ENCODE results near the gene BPIFA1. TPM values are rescaled to one million over a fixed set of nuclear protein-coding genes. Genes with fewer than 3 reads are reported as not detected.

BPIFA1 gene
- total RNA-seq, 2 experiments from 2014 or later, result not detected

GRCh38 chr20:33280000-33280680, 44.3 kb downstream of the BPIFA1 start:
- no peaks in the 10 kb centered on the region for H3K79me2 ChIP-seq (ENCODE audit: insufficient read depth, low read depth, low read length)
- no peak overlapping the region for H3K27ac ChIP-seq (ENCODE audit: low read depth, low read length, poor library complexity, severe bottlenecking)
- no peaks in the 10 kb centered on the region for H4K20me1 ChIP-seq (ENCODE audit: insufficient read depth, low read length)
- H3K9me2 ChIP-seq (ENCODE audit: insufficient read depth, low read length), result no peaks in the 10 kb centered on the region
- no peaks in the 10 kb centered on the region for H3K9me3 ChIP-seq (ENCODE audit: low read length)
- TF ChIP-seq CTCF (conservative IDR thresholded peaks at IDR 0.05; ENCODE audit: low read length), result no peak
- ChIA-PET CTCF (ENCODE audit: unreplicated experiment) (no interaction called here), POLR2A (no interaction called here)
- intact Hi-C loops (cut with micrococcal nuclease; ENCODE audit: unreplicated experiment), result no loop called here
- no peak overlapping the region for H3K4me3 ChIP-seq (ENCODE audit: low read depth, low read length, poor library complexity, severe bottlenecking)
- no peaks in the 10 kb centered on the region for H3K4me1 ChIP-seq (ENCODE audit: insufficient read depth, low read length, poor library complexity, severe bottlenecking)
- H3K36me3 ChIP-seq (ENCODE audit: insufficient read depth, low read length), result no peaks in the 10 kb centered on the region
- H2AFZ ChIP-seq (ENCODE audit: low read length), result no peak overlapping the region
- no peak for DNase-seq (ENCODE audit: low spot score)
- no TSS peak for BruUV-seq (replicated peaks)
- H3K4me2 ChIP-seq (ENCODE audit: low read length), result no peak overlapping the region

- Histone ChIP-seq H2AFZ (ENCODE audit: low read length) (no peak overlapping the region), H3K27ac (ENCODE audit: low read depth, low read length, poor library complexity, severe bottlenecking) (no peak overlapping the region), H3K9me2 (ENCODE audit: insufficient read depth, low read length) (no peaks in the 10 kb centered on the region), H3K79me2 (ENCODE audit: insufficient read depth, low read depth, low read length) (no peaks in the 10 kb centered on the region), H3K4me2 (ENCODE audit: low read length) (no peak overlapping the region), H3K4me3 (ENCODE audit: low read depth, low read length, poor library complexity, severe bottlenecking) (no peak overlapping the region), H4K20me1 (ENCODE audit: insufficient read depth, low read length) (no peaks in the 10 kb centered on the region), H3K9me3 (ENCODE audit: low read length) (no peaks in the 10 kb centered on the region), H3K4me1 (ENCODE audit: insufficient read depth, low read length, poor library complexity, severe bottlenecking) (no peaks in the 10 kb centered on the region), H3K36me3 (ENCODE audit: insufficient read depth, low read length) (no peaks in the 10 kb centered on the region)
- TF ChIP-seq EZH2phosphoT487 (IDR thresholded peaks at IDR 0.05; ENCODE audit: borderline replicate concordance, low read depth, low read length), result no peak
- TF ChIP-seq CTCF (conservative IDR thresholded peaks at IDR 0.05; ENCODE audit: low read length), result no peak
- BruUV-seq (replicated peaks), result no TSS peak
- DNase-seq (ENCODE audit: low spot score), result no peak
- CTCF ChIA-PET (ENCODE audit: unreplicated experiment), result no interaction called here
- POLR2A ChIA-PET, result no interaction called here
- intact Hi-C loops (cut with micrococcal nuclease; ENCODE audit: unreplicated experiment), result no loop called here
Measured at GRCh38 chr20:33280775-33281174, 45.0 kb downstream of the BPIFA1 start.

- no TSS peak for BruUV-seq (replicated peaks)
- TF ChIP-seq CTCF (conservative IDR thresholded peaks at IDR 0.05; ENCODE audit: low read length), result no peak
- no peak for TF ChIP-seq EZH2phosphoT487 (IDR thresholded peaks at IDR 0.05; ENCODE audit: borderline replicate concordance, low read depth, low read length)
- no peaks in the 10 kb centered on the region for H3K36me3 ChIP-seq (ENCODE audit: insufficient read depth, low read length)
- no peaks in the 10 kb centered on the region for H3K9me3 ChIP-seq (ENCODE audit: low read length)
- H3K4me3 ChIP-seq (ENCODE audit: low read depth, low read length, poor library complexity, severe bottlenecking), result no peak overlapping the region
- H4K20me1 ChIP-seq (ENCODE audit: insufficient read depth, low read length), result no peaks in the 10 kb centered on the region
- no peak overlapping the region for H3K27ac ChIP-seq (ENCODE audit: low read depth, low read length, poor library complexity, severe bottlenecking)
- no peaks in the 10 kb centered on the region for H3K79me2 ChIP-seq (ENCODE audit: insufficient read depth, low read depth, low read length)
- H3K4me2 ChIP-seq (ENCODE audit: low read length), result no peak overlapping the region
- H3K9me2 ChIP-seq (ENCODE audit: insufficient read depth, low read length), result no peaks in the 10 kb centered on the region
- no peaks in the 10 kb centered on the region for H3K4me1 ChIP-seq (ENCODE audit: insufficient read depth, low read length, poor library complexity, severe bottlenecking)
- H2AFZ ChIP-seq (ENCODE audit: low read length), result no peak overlapping the region
- CTCF ChIA-PET (ENCODE audit: unreplicated experiment), result no interaction called here
- POLR2A ChIA-PET, result no interaction called here
- no peak for DNase-seq (ENCODE audit: low spot score)
- intact Hi-C loops (cut with micrococcal nuclease; ENCODE audit: unreplicated experiment), result no loop called here
Measured at GRCh38 chr20:33281550-33282146, 45.9 kb downstream of the BPIFA1 start.

Measured in OCI-LY7 (cell line).